Spleen (tissue), 7 donors: Measurements from ENCODE around the gene EFR3B.

ENCODE experiments used
- POLR2A ChIP-seq, 3 donors: fragments of 450-650 bp; IDR thresholded peaks; one replicate each; pipeline ENCODE4 v1.5.1; 2017; ENCODE audit warnings: antibody characterized with exemption in 3 of 3, mild to moderate bottlenecking in 1 of 3
- POLR2AphosphoS5 ChIP-seq, 3 donors: sonication (generic); formaldehyde crosslinking; IDR thresholded peaks; one replicate each; pipeline ENCODE4 v1.5.1; 2017; ENCODE audit warnings: antibody characterized with exemption in 3 of 3
- TF ChIP-seq, protein P1 (sequence below), 11 experiments: fragments of 200-600 bp in 7 of 11; fragments of 450-650 bp in 4 of 11; sonication (generic) in 4 of 11; IDR thresholded peaks in 8 of 11; conservative IDR thresholded peaks in 3 of 11; 1 replicate in 7 of 11; 2 replicates in 4 of 11; pipeline versions ENCODE4 v1.4.0 to v1.8.0; 2016 to 2021; ENCODE audit warnings: antibody characterized with exemption in 11 of 11, inconsistent platforms in 4 of 11, mild to moderate bottlenecking in 1 of 11
- donor health status: DM: no; HTN: no; CAD: no; lungs with moderate emphysema.
- donor health status: DM: no; HTN: no; CAD: no.
- donor health status: DM: no; HTN: no; CAD: no.

DNA sequence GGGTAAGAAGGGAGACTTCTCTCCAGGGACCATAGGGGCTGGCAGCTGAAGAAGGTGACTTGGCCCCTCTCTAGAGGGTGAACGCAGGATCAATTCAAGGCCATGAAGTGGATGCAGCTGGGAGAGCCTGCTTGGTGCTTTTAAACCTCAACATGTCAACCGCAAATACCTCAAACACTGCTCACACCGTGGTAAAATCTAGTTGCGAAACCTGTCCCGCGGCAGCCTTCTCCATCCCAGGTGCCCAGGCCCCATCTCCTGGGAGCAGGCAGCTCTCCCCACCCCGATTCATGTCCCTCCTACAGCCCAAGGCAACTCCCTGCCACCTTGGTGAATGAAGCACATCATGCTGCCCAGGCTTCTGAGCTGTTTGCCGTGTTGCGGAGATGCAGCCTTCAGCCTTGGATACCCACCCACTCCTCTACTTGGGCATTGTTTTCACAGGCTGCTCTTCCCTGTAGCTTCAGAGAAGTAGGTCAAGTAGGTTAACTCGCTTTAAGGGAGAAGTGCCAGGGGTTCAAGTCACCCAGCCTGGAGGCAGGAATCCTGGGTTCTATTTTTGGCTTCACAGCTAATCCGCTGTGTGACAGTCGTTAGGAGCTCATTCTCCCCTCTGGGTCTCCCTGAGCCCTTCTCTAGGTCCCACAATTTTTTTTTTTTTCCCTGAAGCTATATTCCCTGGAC is 6.2 kb upstream of the EFR3B start:
- TF ChIP-seq, protein P1, sequence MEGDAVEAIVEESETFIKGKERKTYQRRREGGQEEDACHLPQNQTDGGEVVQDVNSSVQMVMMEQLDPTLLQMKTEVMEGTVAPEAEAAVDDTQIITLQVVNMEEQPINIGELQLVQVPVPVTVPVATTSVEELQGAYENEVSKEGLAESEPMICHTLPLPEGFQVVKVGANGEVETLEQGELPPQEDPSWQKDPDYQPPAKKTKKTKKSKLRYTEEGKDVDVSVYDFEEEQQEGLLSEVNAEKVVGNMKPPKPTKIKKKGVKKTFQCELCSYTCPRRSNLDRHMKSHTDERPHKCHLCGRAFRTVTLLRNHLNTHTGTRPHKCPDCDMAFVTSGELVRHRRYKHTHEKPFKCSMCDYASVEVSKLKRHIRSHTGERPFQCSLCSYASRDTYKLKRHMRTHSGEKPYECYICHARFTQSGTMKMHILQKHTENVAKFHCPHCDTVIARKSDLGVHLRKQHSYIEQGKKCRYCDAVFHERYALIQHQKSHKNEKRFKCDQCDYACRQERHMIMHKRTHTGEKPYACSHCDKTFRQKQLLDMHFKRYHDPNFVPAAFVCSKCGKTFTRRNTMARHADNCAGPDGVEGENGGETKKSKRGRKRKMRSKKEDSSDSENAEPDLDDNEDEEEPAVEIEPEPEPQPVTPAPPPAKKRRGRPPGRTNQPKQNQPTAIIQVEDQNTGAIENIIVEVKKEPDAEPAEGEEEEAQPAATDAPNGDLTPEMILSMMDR (IDR thresholded peaks at IDR 0.05 in 8 of 11, conservative IDR thresholded peaks at IDR 0.05 in 3 of 11), result no peak
- no peak for TF ChIP-seq POLR2A (IDR thresholded peaks at IDR 0.05)
- TF ChIP-seq POLR2AphosphoS5 (IDR thresholded peaks at IDR 0.05), result no peak
